Renal cortical epithelial cell (primary cell): ENCODE results near the gene LURAP1L. TPM values are rescaled to one million over a fixed set of nuclear protein-coding genes. Genes with fewer than 3 reads are reported as not detected.
"Not testable (repeated sequence)": the region's sequence is repeated elsewhere in the genome, so short reads cannot be mapped to it uniquely, and the experiment has no call there.

ENCODE experiments used
- DNase-seq: peaks from one replicate; pipeline ENCODE4 v3.0.0-alpha.2; 2011; ENCODE audit warnings: low read depth
- total RNA-seq: library from RNA; depleted of rRNA; stranded (reverse); fragments of >200 nt; gene quantifications from 2 replicates; pipeline ENCODE4 v1.2.3, GENCODE V29; 2014

The LURAP1L gene
- total RNA-seq, 1 donor from 2014 or later: 7.3 TPM

- peak; percentile 91 for DNase-seq
Observed at GRCh38 chr9:12859704-12860251, 85.0 kb downstream of the LURAP1L start.

- DNase-seq: no peak
Observed at GRCh38 chr9:12860998-12861397, 86.2 kb downstream of the LURAP1L start.

GRCh38 chr9:12862611-12863410 lies 88.0 kb downstream of the LURAP1L start:
- peak; percentile 34 for DNase-seq

- DNase-seq: no peak
Observed at GRCh38 chr9:12863618-12864017, 88.8 kb downstream of the LURAP1L start.

DNA sequence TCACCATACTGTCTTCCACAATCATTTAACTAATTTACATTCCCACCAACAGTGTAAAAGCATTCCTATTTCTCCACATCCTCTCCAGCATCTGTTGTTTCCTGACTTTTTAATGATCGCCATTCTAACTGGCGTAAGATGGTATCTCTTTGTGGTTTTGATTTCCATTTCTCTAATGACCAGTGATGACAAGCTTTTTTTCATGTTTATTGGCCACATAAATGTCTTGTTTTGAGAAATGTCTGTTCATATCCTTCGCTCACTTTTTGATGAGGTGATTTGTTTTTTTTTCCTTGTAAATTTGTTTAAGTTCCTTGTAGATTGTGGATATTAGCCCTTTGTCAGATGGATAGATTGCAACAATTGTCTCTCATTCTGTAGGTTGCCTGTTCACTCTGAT lies 90.6 kb downstream of the LURAP1L start:
- not testable (repeated sequence) for DNase-seq

Other genes with a start within 250 kb of the LURAP1L start
- 0.45 and 0.52 TPM in 2 replicates for gene TYRP1, start 81.6 kb upstream of the LURAP1L start, total RNA-seq